Suprapubic skin (tissue), 4 donors: ENCODE data around the gene B4GALNT4.

ENCODE experiments used
- EP300 ChIP-seq: sonication (generic); formaldehyde crosslinking; IDR thresholded peaks from one replicate; pipeline ENCODE4 v1.6.1; 2017; ENCODE audit warnings: antibody characterized with exemption
- POLR2A ChIP-seq, 2 donors: fragments of 450-650 bp; IDR thresholded peaks; one replicate each; pipeline ENCODE4 v1.6.1; 2017; ENCODE audit warnings: antibody characterized with exemption in 2 of 2, mild to moderate bottlenecking in 2 of 2, moderate library complexity in 2 of 2
- POLR2AphosphoS5 ChIP-seq, 3 donors: sonication (generic); formaldehyde crosslinking; IDR thresholded peaks; one replicate each; pipeline ENCODE4 v1.6.1; 2017; ENCODE audit warnings: antibody characterized with exemption in 3 of 3
- TF ChIP-seq, protein P1 (sequence below), 2 donors: fragments of 200-600 bp in 1 of 2; fragments of 450-650 bp in 1 of 2; sonication (generic) in 1 of 2; IDR thresholded peaks; one replicate each; pipeline ENCODE4 v1.5.1; 2016 to 2019; ENCODE audit warnings: antibody characterized with exemption in 2 of 2, mild to moderate bottlenecking in 1 of 2, moderate library complexity in 1 of 2

- TF ChIP-seq EP300 (no peak), POLR2A (IDR thresholded peaks at IDR 0.05) (no peak), POLR2AphosphoS5 (IDR thresholded peaks at IDR 0.05) (no peak)
- TF ChIP-seq, protein P1, sequence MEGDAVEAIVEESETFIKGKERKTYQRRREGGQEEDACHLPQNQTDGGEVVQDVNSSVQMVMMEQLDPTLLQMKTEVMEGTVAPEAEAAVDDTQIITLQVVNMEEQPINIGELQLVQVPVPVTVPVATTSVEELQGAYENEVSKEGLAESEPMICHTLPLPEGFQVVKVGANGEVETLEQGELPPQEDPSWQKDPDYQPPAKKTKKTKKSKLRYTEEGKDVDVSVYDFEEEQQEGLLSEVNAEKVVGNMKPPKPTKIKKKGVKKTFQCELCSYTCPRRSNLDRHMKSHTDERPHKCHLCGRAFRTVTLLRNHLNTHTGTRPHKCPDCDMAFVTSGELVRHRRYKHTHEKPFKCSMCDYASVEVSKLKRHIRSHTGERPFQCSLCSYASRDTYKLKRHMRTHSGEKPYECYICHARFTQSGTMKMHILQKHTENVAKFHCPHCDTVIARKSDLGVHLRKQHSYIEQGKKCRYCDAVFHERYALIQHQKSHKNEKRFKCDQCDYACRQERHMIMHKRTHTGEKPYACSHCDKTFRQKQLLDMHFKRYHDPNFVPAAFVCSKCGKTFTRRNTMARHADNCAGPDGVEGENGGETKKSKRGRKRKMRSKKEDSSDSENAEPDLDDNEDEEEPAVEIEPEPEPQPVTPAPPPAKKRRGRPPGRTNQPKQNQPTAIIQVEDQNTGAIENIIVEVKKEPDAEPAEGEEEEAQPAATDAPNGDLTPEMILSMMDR (IDR thresholded peaks at IDR 0.05), result no peak
These were observed 16.8 kb upstream of the B4GALNT4 start for GRCh38 chr11:352456-353031.
